Activated T-cell treated with anti-CD3 and anti-CD28 coated beads for 48 hours (primary cell): ENCODE data around the gene COA6.

ENCODE experiments used
- DNase-seq: peaks from one replicate; pipeline ENCODE4 v3.0.0-alpha.2; 2020; ENCODE audit warnings: low read depth

COA6 gene

GRCh38 chr1:234412830-234413229, 39.6 kb downstream of the COA6 start:
- no peak for DNase-seq

- DNase-seq, result no peak
Measured at GRCh38 chr1:234413485-234413884, 40.2 kb downstream of the COA6 start.

GRCh38 chr1:234413990-234414389, 40.7 kb downstream of the COA6 start:
- no peak for DNase-seq

GRCh38 chr1:234427950-234428646, 54.8 kb downstream of the COA6 start:
- no peak for DNase-seq

GRCh38 chr1:234429434-234429806, 56.2 kb downstream of the COA6 start:
- DNase-seq, result no peak

- DNase-seq, result no peak
Measured at GRCh38 chr1:234430691-234431090, 57.4 kb downstream of the COA6 start.

GRCh38 chr1:234431255-234431654, 58.0 kb downstream of the COA6 start:
- DNase-seq, result no peak

GRCh38 chr1:234433563-234434285, 60.5 kb downstream of the COA6 start:
- no peak for DNase-seq
